Measurements from ENCODE around the gene KIF25.

DNA sequence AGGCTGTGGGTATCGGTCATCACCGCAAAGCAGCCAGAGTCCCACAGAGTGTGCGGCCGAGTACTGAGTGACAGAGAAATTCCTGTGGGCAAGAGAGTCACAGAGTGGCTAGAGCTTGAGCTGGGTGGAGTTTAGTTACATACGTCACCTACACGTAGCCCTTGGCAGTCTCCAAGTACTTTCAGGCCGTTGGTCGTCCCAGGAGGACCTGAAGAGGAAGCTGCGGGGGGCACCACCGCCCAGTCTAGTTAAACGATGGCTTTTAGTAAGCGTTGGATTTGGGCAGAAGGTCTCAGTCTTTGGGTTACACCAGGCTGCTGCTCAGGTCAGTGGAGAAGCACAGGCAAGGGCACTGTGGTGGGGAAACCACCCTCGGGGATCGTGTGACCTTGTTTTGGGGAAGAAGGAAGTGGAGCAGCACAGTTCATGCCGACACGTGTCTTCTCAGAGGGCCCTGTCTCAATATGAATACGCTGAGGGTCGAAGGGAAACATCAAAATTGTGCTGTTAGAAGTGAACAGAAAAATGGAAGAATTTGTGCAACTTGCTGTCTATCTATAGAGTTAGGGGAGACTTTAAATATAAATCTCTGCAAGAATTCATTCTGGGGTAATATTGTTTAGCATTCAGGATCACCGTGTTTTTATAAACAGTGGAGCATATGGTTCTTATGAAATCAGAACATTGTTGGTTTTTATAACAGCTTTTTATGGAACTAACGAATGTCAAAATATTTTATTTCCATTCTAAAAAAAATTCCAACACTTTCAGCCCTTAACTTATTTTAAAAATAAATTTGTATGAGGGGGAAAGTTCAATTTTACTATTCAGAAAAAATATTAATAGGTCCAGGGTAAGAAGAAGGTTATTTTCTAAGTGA lies 28.6 kb downstream of the KIF25 start:
- TF ChIP-seq, protein P1, sequence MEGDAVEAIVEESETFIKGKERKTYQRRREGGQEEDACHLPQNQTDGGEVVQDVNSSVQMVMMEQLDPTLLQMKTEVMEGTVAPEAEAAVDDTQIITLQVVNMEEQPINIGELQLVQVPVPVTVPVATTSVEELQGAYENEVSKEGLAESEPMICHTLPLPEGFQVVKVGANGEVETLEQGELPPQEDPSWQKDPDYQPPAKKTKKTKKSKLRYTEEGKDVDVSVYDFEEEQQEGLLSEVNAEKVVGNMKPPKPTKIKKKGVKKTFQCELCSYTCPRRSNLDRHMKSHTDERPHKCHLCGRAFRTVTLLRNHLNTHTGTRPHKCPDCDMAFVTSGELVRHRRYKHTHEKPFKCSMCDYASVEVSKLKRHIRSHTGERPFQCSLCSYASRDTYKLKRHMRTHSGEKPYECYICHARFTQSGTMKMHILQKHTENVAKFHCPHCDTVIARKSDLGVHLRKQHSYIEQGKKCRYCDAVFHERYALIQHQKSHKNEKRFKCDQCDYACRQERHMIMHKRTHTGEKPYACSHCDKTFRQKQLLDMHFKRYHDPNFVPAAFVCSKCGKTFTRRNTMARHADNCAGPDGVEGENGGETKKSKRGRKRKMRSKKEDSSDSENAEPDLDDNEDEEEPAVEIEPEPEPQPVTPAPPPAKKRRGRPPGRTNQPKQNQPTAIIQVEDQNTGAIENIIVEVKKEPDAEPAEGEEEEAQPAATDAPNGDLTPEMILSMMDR (IDR thresholded peaks at IDR 0.05): no peak
- TF ChIP-seq RAD21 (conservative IDR thresholded peaks at IDR 0.05 in 1 of 2, IDR thresholded peaks at IDR 0.05 in 1 of 2) (no peak), RFX5 (IDR thresholded peaks at IDR 0.05) (no peak), PHF8 (IDR thresholded peaks at IDR 0.05; ENCODE audit: borderline replicate concordance, low read depth) (no peak), POLR2A (IDR thresholded peaks at IDR 0.05; ENCODE audit: low read length) (no peak), MAFK (IDR thresholded peaks at IDR 0.05; ENCODE audit: partially characterized antibody) (no peak)

All from A549 (cell line).